MCF 10A (cell line): Measurements from ENCODE around the gene JMJD4. TPM values are rescaled to one million over a fixed set of nuclear protein-coding genes. Genes with fewer than 3 reads are reported as not detected.
A peak's percentile ranks its signal among the peaks of the same experiment; 100 is the strongest.

ENCODE experiments used
- BruUV-seq: library from RNA; stranded (reverse); fragments of 400-500 nt; replicated peaks from 2 replicates; lab custom pipeline; 2021; lab: Mats Ljungman, UMichigan
- CTCF ChIA-PET: fragments of 300-600 bp; sonication (Branson Sonifier 250); formaldehyde crosslinking; extraction: SDS; loops from one replicate; lab custom pipeline; 2021; ENCODE audit warnings: antibody characterized with exemption, inconsistent platforms; lab: Yijun Ruan, JAX
- POLR2A ChIA-PET: fragments of 300-600, 350-650 bp; sonication (Branson Sonifier 250); formaldehyde crosslinking; extraction: SDS; loops from one replicate; lab custom pipeline; 2020; ENCODE audit warnings: antibody characterized with exemption, inconsistent platforms; lab: Yijun Ruan, JAX
- DNase-seq: peaks from one replicate; pipeline ENCODE4 v3.0.0-alpha.2; 2018; ENCODE audit not compliant: unreplicated experiment
- H3K27ac Mint-ChIP-seq: one replicate; pipeline ENCODE4 v1.8.0; 2022; ENCODE audit warnings: mild to moderate bottlenecking, low read depth, mixed read lengths; ENCODE audit not compliant: unreplicated experiment
- H3K27me3 Mint-ChIP-seq: one replicate; pipeline ENCODE4 v1.8.0; 2022; ENCODE audit warnings: mixed read lengths; ENCODE audit not compliant: insufficient read depth, unreplicated experiment
- H3K36me3 Mint-ChIP-seq: one replicate; pipeline ENCODE4 v1.8.0; 2022; ENCODE audit warnings: mild to moderate bottlenecking, moderate library complexity, mixed read lengths; ENCODE audit not compliant: insufficient read depth, unreplicated experiment
- H3K4me1 Mint-ChIP-seq: one replicate; pipeline ENCODE4 v1.8.0; 2022; ENCODE audit warnings: mixed read lengths; ENCODE audit not compliant: insufficient read depth, unreplicated experiment
- H3K4me3 Mint-ChIP-seq: one replicate; pipeline ENCODE4 v1.8.0; 2022; ENCODE audit warnings: mild to moderate bottlenecking, moderate library complexity, mixed read lengths; ENCODE audit not compliant: unreplicated experiment
- H3K9me3 Mint-ChIP-seq: one replicate; pipeline ENCODE4 v1.8.0; 2022; ENCODE audit warnings: mixed read lengths; ENCODE audit not compliant: unreplicated experiment
- intact Hi-C: fragments of 100-400 bp; cut with micrococcal nuclease; formaldehyde crosslinking; loops from 2 replicates; pipeline ENCODE4 v1.14.1; 2022
- total RNA-seq: library from RNA; stranded (reverse); gene quantifications from 2 replicates; pipeline ENCODE4 v1.2.3, GENCODE V29; 2022
- TF ChIP-seq, protein P1 (sequence below): fragments of 200-600 bp; IDR thresholded peaks from one replicate; pipeline ENCODE4 v1.8.0; 2022; ENCODE audit warnings: antibody characterized with exemption, mild to moderate bottlenecking; ENCODE audit not compliant: unreplicated experiment

The JMJD4 gene
- total RNA-seq, 1 experiment from 2014 or later = 43.2 TPM

DNA sequence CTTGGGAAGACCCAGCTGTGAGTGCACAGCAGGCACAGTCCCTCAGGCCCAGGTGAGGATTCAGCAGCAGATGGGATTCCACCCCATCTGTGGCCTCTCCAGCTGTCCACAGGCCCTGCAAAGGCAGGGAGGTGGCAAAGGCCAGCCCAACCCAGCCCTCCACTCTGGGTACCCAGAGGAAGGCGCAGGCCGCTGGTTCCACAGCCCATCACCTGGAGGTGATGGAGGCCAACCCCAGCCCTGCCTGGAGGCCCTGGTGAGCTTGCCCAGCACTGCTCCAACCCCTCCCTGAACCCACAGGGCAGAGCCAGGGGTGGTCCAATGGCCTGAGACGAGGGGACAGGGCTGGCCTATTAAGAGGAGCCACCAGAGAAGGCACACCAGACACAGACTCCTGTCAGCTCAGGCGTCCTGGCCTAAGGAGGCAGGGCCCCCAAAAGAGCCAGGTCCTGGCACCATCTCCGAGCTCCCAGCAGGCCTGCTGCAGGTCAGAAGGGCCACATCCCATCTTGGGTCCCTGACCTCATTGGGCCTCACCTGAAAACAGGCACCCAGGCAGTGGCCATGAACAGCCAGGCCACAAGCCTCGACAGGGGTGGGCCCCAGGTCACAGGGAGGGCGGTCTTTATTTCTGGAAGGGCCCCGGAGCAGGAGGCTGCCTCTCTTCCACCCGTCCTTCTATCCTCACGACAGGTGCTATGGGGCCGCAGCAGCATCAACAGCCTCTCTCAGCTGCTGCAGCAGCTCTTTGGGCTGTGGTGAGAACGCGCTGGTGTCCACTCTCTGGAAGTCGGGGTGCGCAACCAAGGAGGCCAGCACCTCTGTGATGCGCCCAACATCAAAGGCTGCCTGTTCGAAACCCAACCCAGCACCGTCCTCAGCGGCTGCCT lies 3.2 kb downstream of the JMJD4 start:
- ChIA-PET CTCF (interaction anchor here (0.5 kb wide), 2 partner anchors 334 to 552 kb away, joined by 4 to 5 read pairs; no protein-coding TSS in a partner anchor), POLR2A (interaction anchor here (1.2 kb wide), 1 partner anchor 26 kb away, joined by 3 read pairs; no protein-coding TSS in a partner anchor)
- DNase-seq = no peak
- TF ChIP-seq, protein P1, sequence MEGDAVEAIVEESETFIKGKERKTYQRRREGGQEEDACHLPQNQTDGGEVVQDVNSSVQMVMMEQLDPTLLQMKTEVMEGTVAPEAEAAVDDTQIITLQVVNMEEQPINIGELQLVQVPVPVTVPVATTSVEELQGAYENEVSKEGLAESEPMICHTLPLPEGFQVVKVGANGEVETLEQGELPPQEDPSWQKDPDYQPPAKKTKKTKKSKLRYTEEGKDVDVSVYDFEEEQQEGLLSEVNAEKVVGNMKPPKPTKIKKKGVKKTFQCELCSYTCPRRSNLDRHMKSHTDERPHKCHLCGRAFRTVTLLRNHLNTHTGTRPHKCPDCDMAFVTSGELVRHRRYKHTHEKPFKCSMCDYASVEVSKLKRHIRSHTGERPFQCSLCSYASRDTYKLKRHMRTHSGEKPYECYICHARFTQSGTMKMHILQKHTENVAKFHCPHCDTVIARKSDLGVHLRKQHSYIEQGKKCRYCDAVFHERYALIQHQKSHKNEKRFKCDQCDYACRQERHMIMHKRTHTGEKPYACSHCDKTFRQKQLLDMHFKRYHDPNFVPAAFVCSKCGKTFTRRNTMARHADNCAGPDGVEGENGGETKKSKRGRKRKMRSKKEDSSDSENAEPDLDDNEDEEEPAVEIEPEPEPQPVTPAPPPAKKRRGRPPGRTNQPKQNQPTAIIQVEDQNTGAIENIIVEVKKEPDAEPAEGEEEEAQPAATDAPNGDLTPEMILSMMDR = no peak
- intact Hi-C loops = no loop called here
- no peaks in the 10 kb centered on the region for H3K9me3 Mint-ChIP-seq
- no TSS peak for BruUV-seq
- H3K27me3 Mint-ChIP-seq = no peaks in the 10 kb centered on the region
- peaks cover 63% of the 10 kb centered on the region for H3K36me3 Mint-ChIP-seq
- H3K27ac Mint-ChIP-seq = no peak overlapping the region
- H3K4me3 Mint-ChIP-seq = peak overlapping the region; percentile 95
- H3K4me1 Mint-ChIP-seq = peaks cover 48% of the 10 kb centered on the region

DNA sequence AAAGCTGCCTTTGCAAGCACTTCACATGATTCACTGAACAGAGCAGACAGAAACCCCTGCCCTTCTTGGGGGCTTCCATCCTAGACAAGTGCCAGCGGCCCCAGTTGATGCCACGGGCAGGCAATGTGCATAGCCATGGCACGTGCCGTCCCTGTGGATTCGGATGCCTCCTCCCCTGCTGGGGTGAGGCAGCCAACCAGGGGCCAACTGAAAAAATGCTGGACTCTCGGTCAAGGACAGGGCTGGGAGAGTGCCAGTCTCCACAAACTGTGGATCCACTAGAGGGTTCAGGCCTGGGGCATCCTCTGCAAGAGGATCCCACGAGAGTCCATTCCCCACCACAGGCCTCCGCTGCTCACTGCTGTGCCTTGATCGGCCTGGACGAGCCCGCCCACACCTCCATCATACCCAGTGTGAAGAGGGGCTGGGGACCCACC lies 3.8 kb downstream of the JMJD4 start:
- intact Hi-C loops = no loop called here
- CTCF ChIA-PET = interaction anchor here (0.5 to 2.7 kb wide), 2 partner anchors 28 to 335 kb away, joined by 5 to 12 read pairs; no protein-coding TSS in a partner anchor
- Mint-ChIP-seq H3K4me1 (peaks cover 48% of the 10 kb centered on the region), H3K4me3 (no peak overlapping the region), H3K9me3 (no peaks in the 10 kb centered on the region), H3K27me3 (no peaks in the 10 kb centered on the region), H3K27ac (no peak overlapping the region), H3K36me3 (peaks cover 61% of the 10 kb centered on the region)
- TF ChIP-seq, protein P1 = no peak
- POLR2A ChIA-PET = interaction anchor here (1.2 to 2.3 kb wide), 2 partner anchors 27 to 167 kb away, joined by 3 to 6 read pairs; partner anchors contain the start of gene ZNF678
- BruUV-seq = no TSS peak
- no peak for DNase-seq

DNA sequence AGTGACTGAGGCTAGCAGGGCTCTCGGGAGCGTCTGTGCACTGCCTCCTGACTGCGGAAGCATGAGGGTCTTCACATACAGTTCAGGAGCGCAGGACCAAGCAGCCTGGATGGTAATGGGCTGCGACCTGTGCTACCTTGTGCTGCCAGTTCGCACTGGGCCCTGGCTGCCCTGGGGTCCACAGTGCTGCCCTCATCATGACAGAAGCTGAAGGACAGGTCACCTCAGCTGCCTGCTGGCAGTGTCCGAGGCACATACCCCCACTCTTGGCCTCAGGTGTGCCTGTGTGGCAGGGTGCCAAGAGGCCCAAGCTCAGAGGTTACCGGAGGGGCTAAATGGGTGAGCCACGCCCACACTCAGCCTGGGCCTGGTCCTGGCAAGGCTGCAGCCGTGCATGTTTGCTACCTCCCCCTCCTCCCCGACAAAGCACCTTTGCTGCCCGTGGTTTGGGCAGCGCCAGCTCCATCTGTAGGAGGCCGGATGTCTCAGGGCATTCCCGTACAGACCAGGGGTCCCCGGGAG lies 4.4 kb downstream of the JMJD4 start:
- intact Hi-C loops = no loop called here
- Mint-ChIP-seq H3K4me3 (peak overlapping the region; percentile 93), H3K4me1 (peaks cover 42% of the 10 kb centered on the region), H3K27me3 (no peaks in the 10 kb centered on the region), H3K36me3 (peaks cover 56% of the 10 kb centered on the region), H3K9me3 (no peaks in the 10 kb centered on the region), H3K27ac (no peak overlapping the region)
- DNase-seq = no peak
- BruUV-seq = no TSS peak
- CTCF ChIA-PET = interaction anchor here (2.7 kb wide), 1 partner anchor 29 kb away, joined by 12 read pairs; no protein-coding TSS in a partner anchor
- POLR2A ChIA-PET = interaction anchor here (0.7 to 2.3 kb wide), 6 partner anchors 14 to 218 kb away, joined by 3 to 7 read pairs (median 4); partner anchors contain the start of gene ZNF678
- TF ChIP-seq, protein P1 = no peak
